K562 (cell line): ENCODE measurements around the gene NEK1.

Experiments
- ASH1L ChIP-seq: fragments of 450-650 bp; IDR thresholded peaks from 2 replicates; pipeline ENCODE4 v1.6.1; 2018; ENCODE audit warnings: borderline replicate concordance, mild to moderate bottlenecking, low read depth; ENCODE audit not compliant: partially characterized antibody
- CTCF ChIP-seq, 3 experiments: IDR thresholded peaks in 2 of 3; conservative IDR thresholded peaks in 1 of 3; 2 replicates each; pipeline ENCODE4 v1.5.1; 2011 to 2012; ENCODE audit warnings: low read length in 3 of 3, mild to moderate bottlenecking in 3 of 3, control low read depth in 2 of 3, improper control_type of control experiment in 1 of 3, inconsistent platforms in 1 of 3, low read depth in 1 of 3, mixed read lengths in 1 of 3, moderate library complexity in 1 of 3; ENCODE audit not compliant: insufficient read depth in 2 of 3
- EZH2 ChIP-seq: IDR thresholded peaks from 2 replicates; pipeline ENCODE4 v1.6.1; 2012; ENCODE audit warnings: low read depth, mild to moderate bottlenecking, inconsistent platforms, low read length, borderline replicate concordance
- GTF2F1 ChIP-seq: IDR thresholded peaks from 2 replicates; pipeline ENCODE4 v1.6.1; 2011; ENCODE audit warnings: low read depth, low read length, improper control_type of control experiment
- JUN ChIP-seq, 2 experiments: sonication (generic) in 1 of 2; formaldehyde crosslinking in 1 of 2; IDR thresholded peaks; 2 replicates each; pipeline versions ENCODE4 v1.6.1 to v1.8.0; 2012 to 2022; ENCODE audit warnings: borderline replicate concordance in 2 of 2, mild to moderate bottlenecking in 2 of 2, improper control_type of control experiment in 1 of 2, low read depth in 1 of 2, low read length in 1 of 2, missing genetic modification reagents in 1 of 2
- SP1 ChIP-seq: sonication (generic); formaldehyde crosslinking; IDR thresholded peaks from 2 replicates; pipeline ENCODE4 v1.8.1; 2022; ENCODE audit warnings: mild to moderate bottlenecking, missing genetic modification reagents
- ZNF253 ChIP-seq: fragments of 250-450 bp; sonication (Bioruptor Pico); conservative IDR thresholded peaks from 2 replicates; pipeline ENCODE4 v1.6.1; 2021; ENCODE audit warnings: mild to moderate bottlenecking
- ZNF707 ChIP-seq: fragments of 250-450 bp; sonication (Bioruptor Pico); conservative IDR thresholded peaks from 2 replicates; pipeline ENCODE4 v1.8.0; 2022; ENCODE audit warnings: inconsistent platforms, mild to moderate bottlenecking, moderate library complexity
- TF ChIP-seq, protein P1 (sequence below), 2 experiments: fragments of 450-650 bp; formaldehyde crosslinking in 1 of 2; IDR thresholded peaks; 2 replicates each; pipeline versions ENCODE4 v1.4.0 to v1.6.1; 2014 to 2020; ENCODE audit warnings: mild to moderate bottlenecking in 2 of 2, borderline replicate concordance in 1 of 2, low read depth in 1 of 2

DNA sequence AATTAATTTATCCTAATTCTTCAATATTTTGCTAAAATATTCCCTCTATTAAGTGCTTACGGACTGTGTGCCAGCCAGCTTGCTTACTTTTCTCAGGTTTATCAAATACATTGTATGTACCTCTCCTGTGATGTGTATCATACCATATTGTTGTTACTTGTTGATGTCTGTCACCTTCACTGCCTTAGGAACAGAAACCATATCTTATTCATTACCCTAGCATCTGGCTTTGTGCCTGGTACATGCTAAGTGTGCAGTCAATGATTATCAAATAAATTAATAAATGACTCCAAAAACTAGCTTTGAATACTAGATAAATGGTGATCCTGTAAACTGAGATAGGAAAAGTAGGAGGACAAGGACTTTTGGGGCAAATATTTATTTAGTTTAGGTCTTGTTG is 14.9 kb upstream of the NEK1 start:
- TF ChIP-seq SP1 (no peak), GTF2F1 (no peak), EZH2 (no peak), JUN (IDR thresholded peaks at IDR 0.05; ENCODE audit: borderline replicate concordance, low read depth, low read length) (no peak), JUN (CRISPR knock-in tag; IDR thresholded peaks at IDR 0.05; ENCODE audit: borderline replicate concordance) (no peak), CTCF (IDR thresholded peaks at IDR 0.05 in 2 of 3, conservative IDR thresholded peaks at IDR 0.05 in 1 of 3; ENCODE audit: insufficient read depth in 2 of 3, low read depth in 1 of 3, low read length in 3 of 3) (no peak), ZNF707 (no peak), ASH1L (no peak), ZNF253 (CRISPR knock-in tag) (no peak)
- TF ChIP-seq, protein P1, sequence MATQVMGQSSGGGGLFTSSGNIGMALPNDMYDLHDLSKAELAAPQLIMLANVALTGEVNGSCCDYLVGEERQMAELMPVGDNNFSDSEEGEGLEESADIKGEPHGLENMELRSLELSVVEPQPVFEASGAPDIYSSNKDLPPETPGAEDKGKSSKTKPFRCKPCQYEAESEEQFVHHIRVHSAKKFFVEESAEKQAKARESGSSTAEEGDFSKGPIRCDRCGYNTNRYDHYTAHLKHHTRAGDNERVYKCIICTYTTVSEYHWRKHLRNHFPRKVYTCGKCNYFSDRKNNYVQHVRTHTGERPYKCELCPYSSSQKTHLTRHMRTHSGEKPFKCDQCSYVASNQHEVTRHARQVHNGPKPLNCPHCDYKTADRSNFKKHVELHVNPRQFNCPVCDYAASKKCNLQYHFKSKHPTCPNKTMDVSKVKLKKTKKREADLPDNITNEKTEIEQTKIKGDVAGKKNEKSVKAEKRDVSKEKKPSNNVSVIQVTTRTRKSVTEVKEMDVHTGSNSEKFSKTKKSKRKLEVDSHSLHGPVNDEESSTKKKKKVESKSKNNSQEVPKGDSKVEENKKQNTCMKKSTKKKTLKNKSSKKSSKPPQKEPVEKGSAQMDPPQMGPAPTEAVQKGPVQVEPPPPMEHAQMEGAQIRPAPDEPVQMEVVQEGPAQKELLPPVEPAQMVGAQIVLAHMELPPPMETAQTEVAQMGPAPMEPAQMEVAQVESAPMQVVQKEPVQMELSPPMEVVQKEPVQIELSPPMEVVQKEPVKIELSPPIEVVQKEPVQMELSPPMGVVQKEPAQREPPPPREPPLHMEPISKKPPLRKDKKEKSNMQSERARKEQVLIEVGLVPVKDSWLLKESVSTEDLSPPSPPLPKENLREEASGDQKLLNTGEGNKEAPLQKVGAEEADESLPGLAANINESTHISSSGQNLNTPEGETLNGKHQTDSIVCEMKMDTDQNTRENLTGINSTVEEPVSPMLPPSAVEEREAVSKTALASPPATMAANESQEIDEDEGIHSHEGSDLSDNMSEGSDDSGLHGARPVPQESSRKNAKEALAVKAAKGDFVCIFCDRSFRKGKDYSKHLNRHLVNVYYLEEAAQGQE (IDR thresholded peaks at IDR 0.05; ENCODE audit: borderline replicate concordance), result no peak
- TF ChIP-seq, protein P1 (CRISPR knock-in tag; IDR thresholded peaks at IDR 0.05; ENCODE audit: low read depth), result no peak
